NT2/D1 (cell line): ENCODE measurements around the gene RHPN2.

Experiments
- DNase-seq: peaks from one replicate; pipeline ENCODE4 v3.0.0-alpha.2; 2011; ENCODE audit warnings: low read depth, low spot score
- H3K27me3 ChIP-seq: 2 replicates; pipeline ENCODE4 v1.6.0; 2011; ENCODE audit warnings: mild to moderate bottlenecking; ENCODE audit not compliant: insufficient read length, insufficient read depth
- H3K36me3 ChIP-seq: 2 replicates; pipeline ENCODE4 v1.6.1; 2011; ENCODE audit warnings: mild to moderate bottlenecking, low read length, mixed read lengths; ENCODE audit not compliant: insufficient read depth, insufficient read length
- H3K4me1 ChIP-seq: 2 replicates; pipeline ENCODE4 v1.5.1; 2011; ENCODE audit not compliant: insufficient read depth, insufficient read length
- H3K4me3 ChIP-seq: 2 replicates; pipeline ENCODE4 v1.5.1; 2011; ENCODE audit warnings: low read depth; ENCODE audit not compliant: insufficient read length
- H3K9ac ChIP-seq: 2 replicates; pipeline ENCODE4 v1.6.0; 2011; ENCODE audit warnings: low read depth; ENCODE audit not compliant: insufficient read length
- H3K9me3 ChIP-seq: 2 replicates; pipeline ENCODE4 v1.5.1; 2011; ENCODE audit warnings: mild to moderate bottlenecking, low read length; ENCODE audit not compliant: insufficient read depth
- SUZ12 ChIP-seq: IDR thresholded peaks from 2 replicates; pipeline ENCODE4 v1.6.1; 2011; ENCODE audit not compliant: insufficient read length, insufficient read depth; ENCODE audit errors: extremely low read depth
- YY1 ChIP-seq: IDR thresholded peaks from 2 replicates; pipeline ENCODE4 v1.6.1; 2011; ENCODE audit not compliant: insufficient read length, insufficient read depth
- ZNF274 ChIP-seq: IDR thresholded peaks from 2 replicates; pipeline ENCODE4 v1.6.1; 2011; ENCODE audit warnings: mild to moderate bottlenecking, low read depth, low read length

Gene RHPN2

DNA sequence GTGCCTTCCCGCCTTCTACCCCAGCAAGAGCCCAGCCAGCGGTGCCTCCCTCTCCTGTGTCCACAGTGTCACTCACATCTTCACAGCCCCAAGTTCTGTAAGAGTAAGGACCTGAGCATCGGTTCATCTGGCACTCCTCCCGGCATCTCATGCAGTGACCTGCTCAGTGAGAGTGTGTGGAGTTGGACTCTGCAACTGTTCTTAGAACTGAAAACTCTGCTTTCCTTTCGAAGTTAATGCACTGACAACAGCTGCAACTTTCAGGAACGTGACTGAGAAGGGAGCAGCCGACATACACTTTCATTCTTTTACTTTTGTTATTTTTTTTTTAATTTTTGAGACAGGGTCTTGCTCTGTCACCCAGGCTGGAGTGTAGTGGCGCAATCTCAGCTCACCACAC is 134.1 kb downstream of the RHPN2 start:
- Histone ChIP-seq H3K4me1 (no peaks in the 10 kb centered on the region), H3K9me3 (no peaks in the 10 kb centered on the region), H3K4me3 (no peak overlapping the region), H3K36me3 (peaks cover 52% of the 10 kb centered on the region), H3K27me3 (no peaks in the 10 kb centered on the region), H3K9ac (no peak overlapping the region)
- TF ChIP-seq SUZ12 (no peak), YY1 (no peak), ZNF274 (no peak)
- no peak for DNase-seq

DNA sequence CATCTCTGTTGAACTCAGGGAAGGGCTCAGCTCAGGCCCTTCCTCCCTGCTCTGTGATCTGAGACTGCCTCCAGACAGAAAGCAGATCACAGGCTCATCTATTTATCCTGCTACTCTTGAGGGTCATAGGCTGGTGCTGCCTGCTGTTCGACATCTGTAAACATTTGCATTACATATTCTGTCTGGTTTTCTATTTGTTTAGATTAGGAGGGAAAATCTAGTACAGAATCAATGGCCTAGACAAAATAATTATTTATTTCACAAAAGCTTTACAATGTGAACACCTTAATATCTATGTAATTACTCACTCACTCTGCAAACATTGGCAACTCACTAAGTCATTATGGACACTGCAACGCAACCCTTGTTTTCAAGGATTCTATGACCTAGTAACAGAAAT is 135.9 kb downstream of the RHPN2 start:
- Histone ChIP-seq H3K4me1 (no peaks in the 10 kb centered on the region), H3K9me3 (no peaks in the 10 kb centered on the region), H3K9ac (no peak overlapping the region), H3K36me3 (peaks cover 48% of the 10 kb centered on the region), H3K27me3 (no peaks in the 10 kb centered on the region), H3K4me3 (no peak overlapping the region)
- TF ChIP-seq ZNF274, result no peak
- no peak for TF ChIP-seq SUZ12
- no peak for TF ChIP-seq YY1
- no peak for DNase-seq
